Measurements from ENCODE around the gene ZMYM3. TPM values are rescaled to one million over a fixed set of nuclear protein-coding genes. Genes with fewer than 3 reads are reported as not detected.

ZMYM3 gene
- total RNA-seq, 1 donor from 2014 or later: 14.2 TPM

- DNase-seq: no peak
Measured at GRCh38 chrX:71214152-71214551, 39.8 kb downstream of the ZMYM3 start.

DNA sequence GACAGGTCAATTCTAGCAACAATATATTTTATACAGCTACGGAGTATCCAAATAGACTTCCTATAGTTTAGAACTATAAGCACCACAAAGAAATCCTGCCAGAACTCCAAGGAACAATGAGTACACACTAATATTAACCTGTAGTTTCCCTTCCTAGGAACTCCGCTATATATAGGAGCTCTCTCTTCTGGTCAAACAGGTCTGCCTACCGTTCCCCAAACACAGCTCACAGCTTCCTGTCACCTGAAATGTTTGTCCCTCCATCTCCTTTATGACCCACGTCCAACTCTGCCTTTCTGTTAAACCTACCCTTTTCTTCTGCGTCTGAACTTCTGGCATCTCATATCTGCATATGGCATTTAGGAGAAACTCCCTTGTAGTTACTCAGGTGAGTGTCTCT, 41.4 kb downstream of the ZMYM3 start:
- DNase-seq: no peak

DNA sequence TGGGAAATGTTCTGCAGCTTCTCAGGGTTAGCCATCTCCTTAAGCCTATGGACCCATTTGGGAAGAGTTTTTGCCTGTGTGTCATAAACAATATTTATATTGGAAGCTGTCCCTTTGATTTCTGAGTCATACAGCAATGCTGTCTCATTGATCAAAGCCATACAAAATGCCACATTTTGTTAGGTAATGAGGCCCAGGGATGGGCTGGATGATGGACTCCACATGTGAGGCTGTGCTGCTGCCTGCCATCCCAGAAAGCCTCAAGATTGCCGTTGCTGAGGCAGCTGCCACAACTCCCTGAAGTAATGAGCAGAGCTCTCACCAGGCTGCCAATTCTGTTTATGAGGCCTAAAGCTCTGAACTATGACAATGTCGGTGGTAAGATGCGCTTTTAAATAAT, 43.1 kb downstream of the ZMYM3 start:
- DNase-seq: no peak

- no peak for DNase-seq
Measured at GRCh38 chrX:71199252-71200008, 54.5 kb downstream of the ZMYM3 start.

DNA sequence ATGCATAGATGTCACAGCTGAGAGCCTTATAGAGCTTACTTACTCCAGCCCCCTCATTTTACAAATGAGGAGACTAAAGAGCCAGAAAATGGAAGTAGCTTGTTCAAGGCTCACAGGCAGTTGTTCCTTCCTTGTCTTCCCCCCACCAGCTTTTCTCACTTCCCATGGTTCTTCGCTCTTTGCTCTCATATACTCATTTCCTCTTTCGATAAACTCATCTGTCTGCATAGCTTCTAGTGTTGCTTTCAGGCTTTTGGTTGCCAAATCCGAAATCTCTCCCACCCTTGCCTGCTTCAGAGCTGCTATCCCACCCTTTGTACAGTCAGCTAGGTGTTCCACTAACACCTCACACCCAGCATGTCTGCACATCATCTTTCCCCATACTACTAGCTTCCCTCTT, 55.9 kb downstream of the ZMYM3 start:
- no peak for DNase-seq

GRCh38 chrX:71195964-71196649, 57.8 kb downstream of the ZMYM3 start:
- no peak for DNase-seq

- DNase-seq: no peak
Measured at GRCh38 chrX:71191248-71191647, 62.7 kb downstream of the ZMYM3 start.

Other genes starting within 250 kb of the ZMYM3 start
- gene SNX12, start 185.8 kb downstream of the ZMYM3 start, total RNA-seq: 49.3 TPM
- gene FOXO4, start 158.3 kb downstream of the ZMYM3 start, total RNA-seq: 19.5 TPM
- gene CXorf65, start 147.4 kb downstream of the ZMYM3 start, total RNA-seq: not detected
- gene IL2RG, start 142.6 kb downstream of the ZMYM3 start, total RNA-seq: 4.3 TPM
- 33.5 TPM for gene MED12, start 135.5 kb downstream of the ZMYM3 start, total RNA-seq
- 3.7 TPM for gene NLGN3, start 109.3 kb downstream of the ZMYM3 start, total RNA-seq
- gene GJB1, start 30.9 kb downstream of the ZMYM3 start, total RNA-seq: 0.41 TPM
- gene NONO, start 29.5 kb upstream of the ZMYM3 start, total RNA-seq: 291 TPM
- gene ITGB1BP2, start 47.6 kb upstream of the ZMYM3 start, total RNA-seq: 80.2 TPM
- 66.6 TPM for gene TAF1, start 112.2 kb upstream of the ZMYM3 start, total RNA-seq

Measured in tongue (tissue), 2 donors.